ENCODE measurements around the gene SP140. TPM values are rescaled to one million over a fixed set of nuclear protein-coding genes. Genes with fewer than 3 reads are reported as not detected.
A peak's percentile ranks its signal among the peaks of the same experiment; 100 is the strongest.

SP140 gene
- total RNA-seq, 4 donors from 2014 or later = 0.47 to 2.7 (median 1.8) TPM

- Histone ChIP-seq H3K27ac (no peak overlapping the region), H3K9me3 (no peaks in the 10 kb centered on the region), H3K27me3 (no peaks in the 10 kb centered on the region), H3K36me3 (no peaks in the 10 kb centered on the region), H3K4me1 (peaks cover 9% of the 10 kb centered on the region), H3K4me3 (no peak overlapping the region)
- DNase-seq (ENCODE audit: low spot score in 2 of 2) = no peak
- no peak for TF ChIP-seq EP300 (IDR thresholded peaks at IDR 0.05)
- TF ChIP-seq CTCF (IDR thresholded peaks at IDR 0.05) = no peak
- no peak for TF ChIP-seq POLR2AphosphoS5 (IDR thresholded peaks at IDR 0.05)
- no peak for TF ChIP-seq POLR2A (IDR thresholded peaks at IDR 0.05)
- 93% methylated on average over 8 of the region's 9 CpGs for WGBS
Observed at GRCh38 chr2:230325316-230326243, 100.0 kb downstream of the SP140 start.

- Histone ChIP-seq H3K9me3 (no peaks in the 10 kb centered on the region), H3K27ac (peak within 1 kb of the TSS; percentile 70), H3K27me3 (no peaks in the 10 kb centered on the region), H3K4me1 (peaks cover 9% of the 10 kb centered on the region), H3K4me3 (peak within 1 kb of the TSS; percentile 40), H3K36me3 (no peaks in the 10 kb centered on the region)
- WGBS = 18% methylated on average over 11 of the region's 11 CpGs
- TF ChIP-seq CTCF (IDR thresholded peaks at IDR 0.05) (no peak), POLR2A (IDR thresholded peaks at IDR 0.05) (no peak)
- DNase-seq (ENCODE audit: low spot score in 2 of 2) = no peak
Observed at GRCh38 chr2:230326453-230327417, 101.2 kb downstream of the SP140 start, which contains the start of gene SP140L. TSS of gene SP140L (plus strand) at chr2:230327193. CDS start at chr2:230327270, 77 bp downstream.

GRCh38 chr2:230327418-230328154 is 102.0 kb downstream of the SP140 start:
- Histone ChIP-seq H3K27ac (peak overlapping the region; percentile 70), H3K4me3 (peak overlapping the region; percentile 40), H3K9me3 (no peaks in the 10 kb centered on the region), H3K27me3 (no peaks in the 10 kb centered on the region), H3K36me3 (no peaks in the 10 kb centered on the region), H3K4me1 (peaks cover 9% of the 10 kb centered on the region)
- TF ChIP-seq CTCF (IDR thresholded peaks at IDR 0.05) (no peak), POLR2A (IDR thresholded peaks at IDR 0.05) (no peak), EP300 (IDR thresholded peaks at IDR 0.05) (no peak), POLR2AphosphoS5 (IDR thresholded peaks at IDR 0.05) (no peak)
- 66% methylated on average over 5 of the region's 5 CpGs for WGBS
- no peak for DNase-seq (ENCODE audit: low spot score in 2 of 2)

GRCh38 chr2:230328155-230328458 is 102.6 kb downstream of the SP140 start:
- H3K27me3 ChIP-seq = no peaks in the 10 kb centered on the region
- DNase-seq (ENCODE audit: low spot score in 2 of 2) = no peak
- peak overlapping the region; percentile 70 for H3K27ac ChIP-seq
- 95% methylated on average over 8 of the region's 8 CpGs for WGBS
- H3K9me3 ChIP-seq = no peaks in the 10 kb centered on the region
- no peak for TF ChIP-seq POLR2A (IDR thresholded peaks at IDR 0.05)
- no peak for TF ChIP-seq POLR2AphosphoS5 (IDR thresholded peaks at IDR 0.05)
- TF ChIP-seq CTCF (IDR thresholded peaks at IDR 0.05) = no peak
- no peak for TF ChIP-seq EP300 (IDR thresholded peaks at IDR 0.05)
- peaks cover 9% of the 10 kb centered on the region for H3K4me1 ChIP-seq
- H3K36me3 ChIP-seq = no peaks in the 10 kb centered on the region
- H3K4me3 ChIP-seq = peak overlapping the region; percentile 40

Data from suprapubic skin (tissue), 4 donors.